CD4-positive, alpha-beta T cell treated with Interleukin-15 for 4 hours (primary cell): ENCODE measurements around the gene RGS6.

Source experiments
- DNase-seq: peaks from one replicate; pipeline ENCODE4 v3.0.0-alpha.2; 2020; ENCODE audit warnings: low spot score

Gene RGS6

GRCh38 chr14:71947947-71948500, 15.8 kb downstream of the RGS6 start:
- DNase-seq: no peak

- no peak for DNase-seq
These were observed 20.4 kb downstream of the RGS6 start for GRCh38 chr14:71952381-71953363.

GRCh38 chr14:71956920-71957563, 24.8 kb downstream of the RGS6 start:
- no peak for DNase-seq

- DNase-seq: no peak
These were observed 26.8 kb downstream of the RGS6 start for GRCh38 chr14:71959055-71959454.

GRCh38 chr14:71960494-71961353, 28.5 kb downstream of the RGS6 start:
- no peak for DNase-seq

- DNase-seq: no peak
These were observed 29.7 kb downstream of the RGS6 start for GRCh38 chr14:71961972-71962371.

- no peak for DNase-seq
These were observed 32.5 kb downstream of the RGS6 start for GRCh38 chr14:71964716-71965115.

GRCh38 chr14:71966528-71966927, 34.3 kb downstream of the RGS6 start:
- no peak for DNase-seq

- DNase-seq: no peak
These were observed 35.5 kb downstream of the RGS6 start for GRCh38 chr14:71967704-71968103.

- no peak for DNase-seq
These were observed 38.0 kb downstream of the RGS6 start for GRCh38 chr14:71970272-71970671.

- DNase-seq: no peak
These were observed 53.4 kb downstream of the RGS6 start for GRCh38 chr14:71985538-71986189.

- no peak for DNase-seq
These were observed 56.2 kb downstream of the RGS6 start for GRCh38 chr14:71988476-71988875.

GRCh38 chr14:71988939-71989338, 56.7 kb downstream of the RGS6 start:
- DNase-seq: no peak

- DNase-seq: no peak
These were observed 62.2 kb downstream of the RGS6 start for GRCh38 chr14:71994416-71994815.

- DNase-seq: no peak
These were observed 63.5 kb downstream of the RGS6 start for GRCh38 chr14:71995741-71996140.

GRCh38 chr14:71996610-71997009, 64.4 kb downstream of the RGS6 start:
- no peak for DNase-seq

GRCh38 chr14:72000907-72001306, 68.7 kb downstream of the RGS6 start:
- no peak for DNase-seq

GRCh38 chr14:72002731-72003130, 70.5 kb downstream of the RGS6 start:
- DNase-seq: no peak

GRCh38 chr14:72008666-72009065, 76.4 kb downstream of the RGS6 start:
- no peak for DNase-seq

- DNase-seq: no peak
These were observed 78.2 kb downstream of the RGS6 start for GRCh38 chr14:72010474-72010873.

GRCh38 chr14:72013721-72014345, 81.6 kb downstream of the RGS6 start:
- no peak for DNase-seq
